ENCODE data around the gene CDR2.

- no peak for TF ChIP-seq CTCF (tag by site-specific recombination; IDR thresholded peaks at IDR 0.05)
- no peak for TF ChIP-seq ZNF24 (tag by site-specific recombination; IDR thresholded peaks at IDR 0.05)
- no peak for TF ChIP-seq ZSCAN4 (tag by site-specific recombination; IDR thresholded peaks at IDR 0.05)
- TF ChIP-seq REST (tag by site-specific recombination; IDR thresholded peaks at IDR 0.05) = no peak
- no peak for TF ChIP-seq ZNF366 (tag by site-specific recombination; conservative IDR thresholded peaks at IDR 0.05)
- TF ChIP-seq ZNF37A (tag by site-specific recombination; IDR thresholded peaks at IDR 0.05) = no peak
- TF ChIP-seq WT1 (tag by site-specific recombination; IDR thresholded peaks at IDR 0.05) = no peak
- no peak for TF ChIP-seq ZBTB17 (tag by site-specific recombination; IDR thresholded peaks at IDR 0.05)
Measured at GRCh38 chr16:22346483-22346882, 27.9 kb downstream of the CDR2 start.
